ENCODE results near the gene POU2F1. TPM values are rescaled to one million over a fixed set of nuclear protein-coding genes. Genes with fewer than 3 reads are reported as not detected.

POU2F1 gene
- total and polyA plus RNA-seq, 4 donors, result 0.93 to 10.5 (median 6.5) TPM

DNA sequence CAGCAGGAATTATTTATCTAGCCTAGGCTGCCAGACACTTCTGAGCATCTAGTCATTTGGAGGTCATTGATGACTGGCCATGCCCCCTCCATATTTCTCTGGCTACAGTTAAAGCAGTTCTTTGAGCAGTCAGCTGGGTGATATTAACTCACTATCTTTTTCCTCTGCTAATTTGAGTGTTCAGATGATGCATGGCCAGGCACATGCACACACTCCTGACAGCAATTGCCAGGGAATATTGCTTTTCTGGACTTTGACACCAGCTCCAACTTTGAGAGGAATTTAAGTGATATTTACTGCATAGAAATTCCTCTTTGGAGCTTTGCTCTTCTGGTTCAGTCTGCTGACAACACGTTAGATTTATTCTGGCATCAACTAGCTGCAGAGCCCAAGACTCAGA, 245.1 kb downstream of the POU2F1 start:
- TF ChIP-seq, protein P1, sequence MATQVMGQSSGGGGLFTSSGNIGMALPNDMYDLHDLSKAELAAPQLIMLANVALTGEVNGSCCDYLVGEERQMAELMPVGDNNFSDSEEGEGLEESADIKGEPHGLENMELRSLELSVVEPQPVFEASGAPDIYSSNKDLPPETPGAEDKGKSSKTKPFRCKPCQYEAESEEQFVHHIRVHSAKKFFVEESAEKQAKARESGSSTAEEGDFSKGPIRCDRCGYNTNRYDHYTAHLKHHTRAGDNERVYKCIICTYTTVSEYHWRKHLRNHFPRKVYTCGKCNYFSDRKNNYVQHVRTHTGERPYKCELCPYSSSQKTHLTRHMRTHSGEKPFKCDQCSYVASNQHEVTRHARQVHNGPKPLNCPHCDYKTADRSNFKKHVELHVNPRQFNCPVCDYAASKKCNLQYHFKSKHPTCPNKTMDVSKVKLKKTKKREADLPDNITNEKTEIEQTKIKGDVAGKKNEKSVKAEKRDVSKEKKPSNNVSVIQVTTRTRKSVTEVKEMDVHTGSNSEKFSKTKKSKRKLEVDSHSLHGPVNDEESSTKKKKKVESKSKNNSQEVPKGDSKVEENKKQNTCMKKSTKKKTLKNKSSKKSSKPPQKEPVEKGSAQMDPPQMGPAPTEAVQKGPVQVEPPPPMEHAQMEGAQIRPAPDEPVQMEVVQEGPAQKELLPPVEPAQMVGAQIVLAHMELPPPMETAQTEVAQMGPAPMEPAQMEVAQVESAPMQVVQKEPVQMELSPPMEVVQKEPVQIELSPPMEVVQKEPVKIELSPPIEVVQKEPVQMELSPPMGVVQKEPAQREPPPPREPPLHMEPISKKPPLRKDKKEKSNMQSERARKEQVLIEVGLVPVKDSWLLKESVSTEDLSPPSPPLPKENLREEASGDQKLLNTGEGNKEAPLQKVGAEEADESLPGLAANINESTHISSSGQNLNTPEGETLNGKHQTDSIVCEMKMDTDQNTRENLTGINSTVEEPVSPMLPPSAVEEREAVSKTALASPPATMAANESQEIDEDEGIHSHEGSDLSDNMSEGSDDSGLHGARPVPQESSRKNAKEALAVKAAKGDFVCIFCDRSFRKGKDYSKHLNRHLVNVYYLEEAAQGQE (IDR thresholded peaks at IDR 0.05), result no peak
- TF ChIP-seq HNF4A (conservative IDR thresholded peaks at IDR 0.05) (peak; percentile 45 to 50), NR2F2 (IDR thresholded peaks at IDR 0.05) (no peak)
- no peaks in the 10 kb centered on the region for H3K36me3 ChIP-seq (ENCODE audit: control insufficient read depth in 4 of 4, insufficient read depth in 3 of 4, low read depth in 1 of 4, low read length in 3 of 4)
- no peak overlapping the region for H3K9ac ChIP-seq (ENCODE audit: low read depth in 1 of 2, low read length in 2 of 2)
- no peaks in the 10 kb centered on the region for H3K27me3 ChIP-seq (ENCODE audit: control insufficient read depth in 4 of 4, insufficient read depth in 4 of 4, low read length in 3 of 4)
- H3K27ac ChIP-seq (ENCODE audit: low read depth in 1 of 2, low read length in 2 of 2), result no peak overlapping the region
- H3K9me3 ChIP-seq (ENCODE audit: control insufficient read depth in 4 of 4, low read length in 3 of 4), result no peaks in the 10 kb centered on the region
- no peak for DNase-seq (ENCODE audit: low spot score)
- H3K4me3 ChIP-seq (ENCODE audit: low read depth in 1 of 3, low read length in 3 of 3), result no peak overlapping the region
- WGBS, result 38% methylated on average over 1 of the region's 1 CpG
- H3K4me1 ChIP-seq (ENCODE audit: control insufficient read depth in 4 of 4, insufficient read depth in 4 of 4, low read length in 3 of 4), result peaks cover 0 to 5% (median 2%) of the 10 kb centered on the region in 4 donors

DNA sequence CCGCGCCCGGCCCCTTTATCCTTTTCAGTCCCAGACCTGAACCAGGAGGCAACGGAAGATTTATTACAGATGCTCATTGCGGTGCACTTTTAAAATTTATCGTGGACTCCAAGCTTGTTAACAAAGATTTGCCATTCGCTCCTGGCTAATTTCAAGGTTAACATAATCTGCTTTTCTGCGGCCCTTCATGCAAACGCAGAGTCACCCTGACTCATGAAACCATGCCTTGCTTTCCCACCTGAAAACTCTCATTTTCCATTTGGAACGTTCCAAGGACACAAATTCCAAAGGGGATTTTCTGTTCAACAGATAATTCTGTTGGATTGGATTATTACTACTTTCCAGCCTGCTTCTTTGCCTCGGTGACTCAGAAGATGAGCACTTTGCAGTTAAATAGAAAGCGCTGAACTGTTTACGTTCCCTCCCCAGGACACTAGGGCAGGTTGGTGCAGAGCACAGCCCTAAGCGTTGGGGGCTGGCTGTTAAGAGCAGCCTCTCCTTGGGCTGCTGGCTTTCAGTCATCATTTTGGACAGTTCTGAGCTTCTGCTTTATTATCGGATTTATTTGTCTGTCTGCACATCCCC, 246.5 kb downstream of the POU2F1 start:
- no peaks in the 10 kb centered on the region for H3K27me3 ChIP-seq (ENCODE audit: control insufficient read depth in 4 of 4, insufficient read depth in 4 of 4, low read length in 3 of 4)
- no peaks in the 10 kb centered on the region for H3K9me3 ChIP-seq (ENCODE audit: control insufficient read depth in 4 of 4, low read length in 3 of 4)
- no peak overlapping the region for H3K27ac ChIP-seq (ENCODE audit: low read depth in 1 of 2, low read length in 2 of 2)
- peaks cover 0 to 5% (median 2%) of the 10 kb centered on the region in 4 donors for H3K4me1 ChIP-seq (ENCODE audit: control insufficient read depth in 4 of 4, insufficient read depth in 4 of 4, low read length in 3 of 4)
- DNase-seq (ENCODE audit: low spot score), result no peak
- no peaks in the 10 kb centered on the region for H3K36me3 ChIP-seq (ENCODE audit: control insufficient read depth in 4 of 4, insufficient read depth in 3 of 4, low read depth in 1 of 4, low read length in 3 of 4)
- TF ChIP-seq FOXA2 (IDR thresholded peaks at IDR 0.05) (no peak), FOXA1 (IDR thresholded peaks at IDR 0.05) (no peak), HNF4A (conservative IDR thresholded peaks at IDR 0.05) (no peak), RXRA (IDR thresholded peaks at IDR 0.05) (no peak)
- TF ChIP-seq, protein P2, sequence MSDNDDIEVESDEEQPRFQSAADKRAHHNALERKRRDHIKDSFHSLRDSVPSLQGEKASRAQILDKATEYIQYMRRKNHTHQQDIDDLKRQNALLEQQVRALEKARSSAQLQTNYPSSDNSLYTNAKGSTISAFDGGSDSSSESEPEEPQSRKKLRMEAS (IDR thresholded peaks at IDR 0.05), result no peak
- TF ChIP-seq, protein P3, sequence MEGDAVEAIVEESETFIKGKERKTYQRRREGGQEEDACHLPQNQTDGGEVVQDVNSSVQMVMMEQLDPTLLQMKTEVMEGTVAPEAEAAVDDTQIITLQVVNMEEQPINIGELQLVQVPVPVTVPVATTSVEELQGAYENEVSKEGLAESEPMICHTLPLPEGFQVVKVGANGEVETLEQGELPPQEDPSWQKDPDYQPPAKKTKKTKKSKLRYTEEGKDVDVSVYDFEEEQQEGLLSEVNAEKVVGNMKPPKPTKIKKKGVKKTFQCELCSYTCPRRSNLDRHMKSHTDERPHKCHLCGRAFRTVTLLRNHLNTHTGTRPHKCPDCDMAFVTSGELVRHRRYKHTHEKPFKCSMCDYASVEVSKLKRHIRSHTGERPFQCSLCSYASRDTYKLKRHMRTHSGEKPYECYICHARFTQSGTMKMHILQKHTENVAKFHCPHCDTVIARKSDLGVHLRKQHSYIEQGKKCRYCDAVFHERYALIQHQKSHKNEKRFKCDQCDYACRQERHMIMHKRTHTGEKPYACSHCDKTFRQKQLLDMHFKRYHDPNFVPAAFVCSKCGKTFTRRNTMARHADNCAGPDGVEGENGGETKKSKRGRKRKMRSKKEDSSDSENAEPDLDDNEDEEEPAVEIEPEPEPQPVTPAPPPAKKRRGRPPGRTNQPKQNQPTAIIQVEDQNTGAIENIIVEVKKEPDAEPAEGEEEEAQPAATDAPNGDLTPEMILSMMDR (IDR thresholded peaks at IDR 0.05; ENCODE audit: low read depth, low read length, missing input control), result no peak
- H3K9ac ChIP-seq (ENCODE audit: low read depth in 1 of 2, low read length in 2 of 2), result no peak overlapping the region
- no peak overlapping the region for H3K4me3 ChIP-seq (ENCODE audit: low read depth in 1 of 3, low read length in 3 of 3)
- 91% methylated on average over 15 of the region's 15 CpGs for WGBS

DNA sequence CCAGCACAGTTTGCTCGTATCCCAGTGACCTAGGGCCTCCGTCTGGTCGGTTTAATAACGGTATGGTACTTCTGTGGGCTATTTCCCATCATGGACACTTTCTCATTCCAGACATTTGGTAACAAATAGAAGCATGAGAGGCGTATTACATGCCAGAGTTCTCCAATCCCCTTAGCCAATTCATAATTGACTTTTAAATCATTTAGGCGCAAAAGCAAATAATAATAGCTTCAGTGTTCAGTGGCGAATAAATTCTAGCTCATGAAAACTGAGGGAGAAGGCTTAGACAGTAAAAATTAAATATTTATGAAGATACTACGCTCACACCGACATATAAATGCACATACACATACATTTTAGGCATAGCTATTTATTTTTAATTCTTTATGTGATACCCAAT, 247.1 kb downstream of the POU2F1 start:
- Histone ChIP-seq H3K27me3 (ENCODE audit: control insufficient read depth in 4 of 4, insufficient read depth in 4 of 4, low read length in 3 of 4) (no peaks in the 10 kb centered on the region), H3K27ac (ENCODE audit: low read depth in 1 of 2, low read length in 2 of 2) (no peak overlapping the region), H3K9me3 (ENCODE audit: control insufficient read depth in 4 of 4, low read length in 3 of 4) (no peaks in the 10 kb centered on the region), H3K9ac (ENCODE audit: low read depth in 1 of 2, low read length in 2 of 2) (no peak overlapping the region), H3K36me3 (ENCODE audit: control insufficient read depth in 4 of 4, insufficient read depth in 3 of 4, low read depth in 1 of 4, low read length in 3 of 4) (no peaks in the 10 kb centered on the region), H3K4me3 (ENCODE audit: low read depth in 1 of 3, low read length in 3 of 3) (no peak overlapping the region), H3K4me1 (ENCODE audit: control insufficient read depth in 4 of 4, insufficient read depth in 4 of 4, low read length in 3 of 4) (peaks cover 0 to 5% (median 2%) of the 10 kb centered on the region in 4 donors)
- 83% methylated on average over 9 of the region's 9 CpGs for WGBS
- no peak for TF ChIP-seq RXRA (IDR thresholded peaks at IDR 0.05)
- no peak for DNase-seq (ENCODE audit: low spot score)
